Activated naive CD4-positive, alpha-beta T cell treated with anti-CD3 and anti-CD28 coated beads for 36 hours (primary cell): ENCODE data around the gene EEF1G. TPM values are rescaled to one million over a fixed set of nuclear protein-coding genes. Genes with fewer than 3 reads are reported as not detected.
"Not testable (repeated sequence)": the region's sequence is repeated elsewhere in the genome, so short reads cannot be mapped to it uniquely, and the experiment has no call there.

Source experiments
- CTCF ChIA-PET: fragments of 350-600 bp; sonication (Branson Sonifier 250); formaldehyde crosslinking; loops from one replicate; lab custom pipeline; 2021; ENCODE audit warnings: antibody characterized with exemption; lab: Charles Lee
- DNase-seq: peaks from one replicate; pipeline ENCODE4 v3.0.0-alpha.2; 2020
- H3K27ac Mint-ChIP-seq: one replicate; pipeline ENCODE4 v1.8.0; 2021; ENCODE audit warnings: mild to moderate bottlenecking, mixed read lengths
- H3K27me3 Mint-ChIP-seq: one replicate; pipeline ENCODE4 v1.8.0; 2021; ENCODE audit warnings: low read depth, mixed read lengths
- H3K36me3 Mint-ChIP-seq: one replicate; pipeline ENCODE4 v1.8.0; 2021; ENCODE audit warnings: low read depth, mixed read lengths
- H3K4me1 Mint-ChIP-seq: one replicate; pipeline ENCODE4 v1.8.0; 2021; ENCODE audit warnings: low read depth, mixed read lengths
- H3K4me3 Mint-ChIP-seq: one replicate; pipeline ENCODE4 v1.8.0; 2021; ENCODE audit warnings: mild to moderate bottlenecking, moderate library complexity, mixed read lengths
- H3K9me3 Mint-ChIP-seq: one replicate; pipeline ENCODE4 v1.8.0; 2021; ENCODE audit warnings: mixed read lengths
- intact Hi-C: fragments of 100-400 bp; cut with micrococcal nuclease; formaldehyde crosslinking; loops from one replicate; pipeline ENCODE4 v1.15.1; 2023
- total RNA-seq, 2 experiments: library from RNA; stranded (reverse); gene quantifications; one replicate each; pipeline ENCODE4 v1.2.3, GENCODE V29; 2021

The EEF1G gene
- total RNA-seq, 2 experiments from 2014 or later = 2,282 to 2,440 TPM

- intact Hi-C loops = loop anchor here (1.0 to 2.0 kb wide), 12 partner anchors 8 to 179 kb away; partner anchors contain the start of genes C11orf98, CSKMT, GANAB and HNRNPUL2
- CTCF ChIA-PET = interaction anchor here (0.6 to 4.6 kb wide), 22 partner anchors 10 to 211 kb away, joined by 3 to 28 read pairs (median 4); partner anchors contain the start of genes C11orf98, CSKMT, EEF1G and EML3
- peak; percentile 98 for DNase-seq
- H3K4me1 Mint-ChIP-seq = peaks cover 55% of the 10 kb centered on the region
- peak within 1 kb of the TSS; percentile 94 for H3K27ac Mint-ChIP-seq
- H3K27me3 Mint-ChIP-seq = no peaks in the 10 kb centered on the region
- peak within 1 kb of the TSS; percentile 94 for H3K4me3 Mint-ChIP-seq
- H3K36me3 Mint-ChIP-seq = peaks cover 37% of the 10 kb centered on the region
- H3K9me3 Mint-ChIP-seq = no peaks in the 10 kb centered on the region
Observed at GRCh38 chr11:62591448-62592145, 17.9 kb upstream of the EEF1G start, which contains the start of gene TUT1. TUT1 (minus strand) TSS chr11:62591523; CDS start chr11:62591485, 38 bp downstream.

GRCh38 chr11:62588966-62589637 is 15.4 kb upstream of the EEF1G start:
- no peaks in the 10 kb centered on the region for H3K9me3 Mint-ChIP-seq
- H3K36me3 Mint-ChIP-seq = peaks cover 32% of the 10 kb centered on the region
- peaks cover 50% of the 10 kb centered on the region for H3K4me1 Mint-ChIP-seq
- H3K4me3 Mint-ChIP-seq = no peak overlapping the region
- no peaks in the 10 kb centered on the region for H3K27me3 Mint-ChIP-seq
- CTCF ChIA-PET = interaction anchor here (0.5 to 1.0 kb wide), 4 partner anchors 24 to 637 kb away, joined by 3 to 5 read pairs (median 4); no protein-coding TSS in a partner anchor
- H3K27ac Mint-ChIP-seq = no peak overlapping the region
- peak; percentile 32 for DNase-seq
- intact Hi-C loops = no loop called here

GRCh38 chr11:62585356-62585755 is 11.7 kb upstream of the EEF1G start:
- intact Hi-C loops, H3K27ac Mint-ChIP-seq, DNase-seq, H3K4me3 Mint-ChIP-seq, H3K9me3 Mint-ChIP-seq, H3K27me3 Mint-ChIP-seq: not testable (repeated sequence)
- CTCF ChIA-PET = interaction anchor here (1.1 to 1.2 kb wide), 2 partner anchors 10 to 80 kb away, joined by 3 to 4 read pairs; partner anchors contain the start of genes C11orf98 and CSKMT
- peaks cover 25% of the 10 kb centered on the region for H3K4me1 Mint-ChIP-seq
- peaks cover 23% of the 10 kb centered on the region for H3K36me3 Mint-ChIP-seq

GRCh38 chr11:62581735-62582134 is 8.0 kb upstream of the EEF1G start:
- H3K27me3 Mint-ChIP-seq, H3K4me1 Mint-ChIP-seq, CTCF ChIA-PET, H3K9me3 Mint-ChIP-seq, H3K4me3 Mint-ChIP-seq, H3K27ac Mint-ChIP-seq, intact Hi-C loops, DNase-seq: not testable (repeated sequence)
- H3K36me3 Mint-ChIP-seq = peaks cover 20% of the 10 kb centered on the region

- peaks cover 4% of the 10 kb centered on the region for H3K4me1 Mint-ChIP-seq
- no peak overlapping the region for H3K4me3 Mint-ChIP-seq
- intact Hi-C loops = no loop called here
- peaks cover 20% of the 10 kb centered on the region for H3K36me3 Mint-ChIP-seq
- no peaks in the 10 kb centered on the region for H3K9me3 Mint-ChIP-seq
- peak overlapping the region; percentile 50 for H3K27ac Mint-ChIP-seq
- CTCF ChIA-PET = no interaction called here
- no peak for DNase-seq
- no peaks in the 10 kb centered on the region for H3K27me3 Mint-ChIP-seq
Observed at GRCh38 chr11:62580959-62581715, 7.4 kb upstream of the EEF1G start.

DNA sequence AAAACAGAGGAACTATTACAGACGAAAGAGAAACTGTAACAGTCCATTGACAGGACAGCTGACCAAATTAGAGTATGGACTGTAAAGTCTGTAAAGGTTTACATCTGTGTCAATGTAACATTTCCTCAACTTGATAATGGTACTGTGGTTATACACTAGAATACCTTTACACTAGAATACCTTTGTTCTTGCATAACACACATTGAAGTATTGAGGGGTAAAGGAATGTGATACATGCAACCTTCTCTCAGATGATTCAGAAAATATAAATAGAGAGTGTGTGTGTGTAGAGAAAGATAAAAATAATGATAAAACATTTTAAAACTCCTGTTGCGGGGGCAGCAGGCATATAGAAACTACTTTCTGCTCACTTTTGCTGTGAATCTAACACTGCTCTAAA is 5.6 kb upstream of the EEF1G start:
- Mint-ChIP-seq H3K4me1 (peaks cover 11% of the 10 kb centered on the region), H3K9me3 (no peaks in the 10 kb centered on the region), H3K27me3 (no peaks in the 10 kb centered on the region), H3K4me3 (no peak overlapping the region), H3K36me3 (peaks cover 24% of the 10 kb centered on the region), H3K27ac (no peak overlapping the region)
- CTCF ChIA-PET = interaction anchor here (1.8 kb wide), 1 partner anchor 37 kb away, joined by 7 read pairs; no protein-coding TSS in a partner anchor
- DNase-seq = no peak
- intact Hi-C loops = no loop called here

DNA sequence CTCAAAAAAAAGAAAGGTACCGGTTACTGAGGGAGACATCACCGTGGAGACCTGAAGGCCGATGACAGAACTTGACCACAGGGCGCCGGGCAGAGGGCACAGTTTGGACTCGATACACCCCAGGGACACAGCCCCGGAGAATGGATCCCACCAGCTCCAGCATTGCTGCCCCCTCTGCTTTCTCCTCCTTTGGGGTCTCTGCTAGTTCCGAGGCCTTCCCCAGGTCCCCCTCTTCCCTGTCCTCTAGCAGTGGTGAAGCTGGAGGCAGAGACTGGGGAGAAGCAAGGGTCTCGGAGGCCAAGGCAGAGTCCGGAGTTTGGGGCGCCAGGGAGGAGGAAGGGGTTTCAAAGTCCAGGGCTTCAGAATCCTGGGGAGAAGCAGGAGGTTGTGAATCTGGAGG is 4.8 kb upstream of the EEF1G start:
- DNase-seq = no peak
- CTCF ChIA-PET = interaction anchor here (1.8 kb wide), 1 partner anchor 36 kb away, joined by 7 read pairs; no protein-coding TSS in a partner anchor
- Mint-ChIP-seq H3K27me3 (no peaks in the 10 kb centered on the region), H3K36me3 (peaks cover 27% of the 10 kb centered on the region), H3K9me3 (no peaks in the 10 kb centered on the region), H3K4me3 (no peak overlapping the region), H3K27ac (no peak overlapping the region), H3K4me1 (peaks cover 11% of the 10 kb centered on the region)
- intact Hi-C loops = no loop called here

DNA sequence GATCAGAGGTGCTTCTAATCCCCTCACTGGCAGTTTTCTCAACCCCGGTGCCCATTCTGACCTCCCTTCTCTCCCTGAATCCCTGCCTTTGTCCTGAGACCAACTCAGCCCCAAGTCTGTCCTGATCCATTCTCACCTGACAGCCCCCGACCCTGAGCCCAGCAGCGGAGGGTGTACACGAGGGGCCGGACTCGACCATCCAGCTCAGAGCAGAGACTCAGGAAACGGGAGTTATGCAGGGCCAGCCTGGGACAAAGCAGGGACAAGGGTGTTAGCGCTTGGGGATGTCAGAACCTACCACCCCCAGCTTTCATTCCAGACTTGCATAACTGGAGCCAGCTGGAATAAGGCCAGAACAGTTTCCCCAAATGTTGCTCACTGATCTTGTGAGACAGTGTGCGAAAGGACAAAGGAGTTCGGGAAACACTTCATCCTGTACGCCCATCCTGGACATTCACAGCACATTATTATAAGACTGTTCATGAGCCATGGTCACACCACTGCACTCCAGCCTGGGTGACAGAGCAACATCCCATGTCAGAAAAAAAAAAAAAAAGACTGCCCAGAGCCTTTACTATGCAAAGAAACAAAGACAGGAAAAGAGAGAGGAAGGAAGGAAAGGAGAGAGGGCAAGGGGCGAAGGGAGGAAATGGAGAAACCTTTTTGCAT is 3.5 kb upstream of the EEF1G start:
- H3K4me3 Mint-ChIP-seq = no peak overlapping the region

DNA sequence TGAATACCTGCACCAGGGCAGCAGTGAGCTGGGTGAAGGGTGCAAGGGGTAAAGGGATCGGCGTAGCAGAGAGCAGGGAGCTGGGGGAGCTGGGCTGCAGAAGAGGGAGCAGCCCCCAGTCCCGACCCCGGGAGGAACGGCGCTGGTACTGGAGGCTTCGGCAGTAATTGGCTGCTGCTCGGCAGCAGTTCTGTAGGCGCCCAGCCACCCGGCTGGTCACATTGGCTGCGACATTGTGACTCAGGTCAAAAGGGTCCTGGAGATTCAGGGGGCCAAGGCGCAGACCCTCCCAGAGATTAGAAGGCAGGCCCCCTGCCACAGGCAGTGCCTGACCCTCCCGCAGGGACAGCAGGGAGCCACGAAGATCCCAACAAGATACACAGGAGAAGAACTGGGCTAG is 2.1 kb upstream of the EEF1G start:
- H3K9me3 Mint-ChIP-seq = no peaks in the 10 kb centered on the region
- DNase-seq = no peak
- H3K27ac Mint-ChIP-seq = peak overlapping the region; percentile 62
- H3K36me3 Mint-ChIP-seq = peaks cover 50% of the 10 kb centered on the region
- H3K4me1 Mint-ChIP-seq = peaks cover 30% of the 10 kb centered on the region
- H3K27me3 Mint-ChIP-seq = no peaks in the 10 kb centered on the region
- intact Hi-C loops = loop anchor here (2.0 kb wide), 1 partner anchor 71 kb away; the partner anchor contains the start of gene GANAB
- CTCF ChIA-PET = no interaction called here
- peak overlapping the region; percentile 95 for H3K4me3 Mint-ChIP-seq

More for the DNA sequence above, 3.5 kb upstream of the EEF1G start:
- Mint-ChIP-seq H3K9me3 (no peaks in the 10 kb centered on the region), H3K27me3 (no peaks in the 10 kb centered on the region), H3K27ac (peak overlapping the region; percentile 6), H3K4me1 (peaks cover 20% of the 10 kb centered on the region), H3K36me3 (peaks cover 39% of the 10 kb centered on the region)
- intact Hi-C loops = no loop called here
- DNase-seq = no peak
- CTCF ChIA-PET = interaction anchor here (0.7 kb wide), 1 partner anchor 41 kb away, joined by 4 read pairs; no protein-coding TSS in a partner anchor

DNA sequence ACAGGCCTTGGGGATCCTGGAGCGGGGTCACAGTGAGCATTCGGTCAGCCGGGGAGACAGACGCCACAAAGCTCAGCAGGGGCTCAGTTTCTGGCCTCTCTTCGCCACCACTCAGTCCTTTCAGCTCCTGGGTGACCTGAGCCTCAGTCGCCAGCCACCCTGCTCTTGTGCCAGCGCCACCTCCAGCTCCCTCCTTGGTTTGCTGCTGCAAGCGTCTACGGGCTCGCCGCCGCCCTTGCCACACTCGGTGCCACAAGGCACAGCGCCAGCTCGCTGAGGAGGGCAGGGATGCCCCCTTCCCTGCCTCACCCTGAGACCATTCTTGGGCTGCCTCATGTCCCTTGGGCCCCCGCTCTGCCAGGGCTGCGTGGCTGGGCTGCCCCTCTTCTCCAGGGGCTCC is 1.5 kb upstream of the EEF1G start:
- peak overlapping the region; percentile 97 for H3K27ac Mint-ChIP-seq
- intact Hi-C loops = loop anchor here (2.0 kb wide), 1 partner anchor 72 kb away; the partner anchor contains the start of gene GANAB
- no peak for DNase-seq
- H3K4me3 Mint-ChIP-seq = peak overlapping the region; percentile 95
- no peaks in the 10 kb centered on the region for H3K9me3 Mint-ChIP-seq
- H3K4me1 Mint-ChIP-seq = peaks cover 36% of the 10 kb centered on the region
- no peaks in the 10 kb centered on the region for H3K27me3 Mint-ChIP-seq
- CTCF ChIA-PET = interaction anchor here (0.9 to 2.0 kb wide), 5 partner anchors 10 to 180 kb away, joined by 4 to 11 read pairs (median 5); partner anchors contain the start of gene TUT1
- peaks cover 55% of the 10 kb centered on the region for H3K36me3 Mint-ChIP-seq

DNA sequence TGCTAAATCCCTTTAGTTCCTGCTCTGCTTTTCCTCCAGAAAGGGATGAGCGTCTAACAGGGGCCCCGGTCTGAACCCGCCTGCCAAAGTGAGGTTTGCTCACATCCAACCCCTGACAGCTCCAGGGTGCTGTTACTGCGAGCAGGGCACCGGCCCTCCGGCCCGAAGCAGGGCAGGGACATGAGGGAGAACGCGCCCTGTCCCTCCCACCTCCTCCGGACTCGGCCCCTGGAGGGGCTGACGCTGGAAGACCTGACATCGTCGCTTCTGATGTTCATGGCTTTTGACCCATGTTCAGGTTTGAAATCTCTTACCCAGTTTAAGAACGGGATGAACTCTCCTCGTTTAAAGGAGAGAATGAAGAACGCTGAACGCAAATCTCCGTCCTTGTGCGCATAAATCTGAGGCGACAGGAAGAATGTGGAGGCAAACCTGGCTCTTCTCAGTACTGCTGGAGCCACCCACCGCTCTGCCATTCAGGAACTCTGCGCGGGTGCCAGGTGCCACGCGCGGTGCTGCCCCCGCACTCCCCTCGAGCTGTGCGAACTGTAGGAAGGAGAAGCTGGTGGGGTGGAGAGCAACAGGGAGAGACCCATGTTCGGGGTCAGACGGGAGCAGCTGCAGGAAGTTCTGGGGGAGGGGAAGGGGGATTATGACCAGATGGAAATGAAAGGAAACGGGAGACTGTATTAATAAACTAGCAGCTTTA is 826 bp upstream of the EEF1G start:
- H3K9me3 Mint-ChIP-seq = no peaks in the 10 kb centered on the region
- peaks cover 42% of the 10 kb centered on the region for H3K4me1 Mint-ChIP-seq
- peak overlapping the region; percentile 95 for H3K4me3 Mint-ChIP-seq
- H3K27me3 Mint-ChIP-seq = no peaks in the 10 kb centered on the region
- peak; percentile 37 for DNase-seq
- intact Hi-C loops = loop anchor here (1.0 to 5.0 kb wide), 7 partner anchors 17 to 268 kb away; partner anchors contain the start of genes GANAB, HNRNPUL2 and TUT1
- CTCF ChIA-PET = interaction anchor here (0.9 to 2.7 kb wide), 8 partner anchors 10 to 180 kb away, joined by 4 to 11 read pairs (median 6); partner anchors contain the start of gene TUT1
- peak overlapping the region; percentile 97 for H3K27ac Mint-ChIP-seq
- peaks cover 60% of the 10 kb centered on the region for H3K36me3 Mint-ChIP-seq
